Stimulated activated CD4-positive, alpha-beta T cell treated with anti-CD3 and anti-CD28 coated beads, Interleukin-12 subunit alpha, Interleukin-12 subunit beta, amount 100 ng/mL, for 4 hours (primary cell): ENCODE data around the gene PHACTR1.

Experiments used
- DNase-seq: peaks from one replicate; pipeline ENCODE4 v3.0.0-alpha.2; 2020

PHACTR1 gene

GRCh38 chr6:13001927-13002326 is 285.4 kb downstream of the PHACTR1 start:
- no peak for DNase-seq

- DNase-seq: no peak
These were observed 288.0 kb downstream of the PHACTR1 start for GRCh38 chr6:13004601-13005000.

DNA sequence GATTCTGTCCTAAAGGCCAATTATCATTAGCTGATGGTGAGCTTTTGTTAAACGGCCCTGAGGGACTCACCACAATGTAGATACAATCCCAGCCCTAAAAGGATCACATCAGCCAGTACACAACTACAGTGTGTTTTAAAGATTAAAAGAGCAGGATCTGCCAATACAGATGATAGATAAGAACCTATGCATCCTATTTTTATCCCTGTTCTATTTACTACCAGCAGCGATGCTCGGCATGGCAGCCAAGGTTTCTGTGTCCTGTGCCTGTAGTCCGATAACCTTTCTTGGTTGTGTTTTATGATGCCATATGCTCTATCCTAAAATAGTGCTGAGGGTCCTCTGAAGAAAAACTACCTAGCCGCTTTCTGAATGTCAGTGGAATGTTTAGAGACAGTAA is 289.4 kb downstream of the PHACTR1 start:
- no peak for DNase-seq

- no peak for DNase-seq
These were observed 290.2 kb downstream of the PHACTR1 start for GRCh38 chr6:13006578-13007300.

DNA sequence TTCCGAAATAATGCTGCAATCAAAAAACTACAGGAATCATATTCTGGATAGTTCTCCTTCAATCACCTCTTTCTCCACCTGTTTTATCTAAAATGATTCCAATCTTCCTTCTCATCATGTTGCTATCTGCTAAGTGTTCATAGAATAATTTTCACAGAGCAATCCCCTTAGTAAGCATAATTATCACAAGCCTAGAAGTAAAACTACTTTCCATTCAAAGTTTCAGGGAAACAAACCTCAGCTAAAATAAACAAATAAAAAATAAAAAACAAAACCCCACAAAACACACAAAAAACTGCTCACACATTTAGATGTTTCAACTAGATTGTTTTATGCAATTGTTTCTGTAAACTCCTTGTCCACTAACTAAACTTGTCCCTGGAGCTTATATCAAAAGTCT is 291.2 kb downstream of the PHACTR1 start:
- DNase-seq: no peak

DNA sequence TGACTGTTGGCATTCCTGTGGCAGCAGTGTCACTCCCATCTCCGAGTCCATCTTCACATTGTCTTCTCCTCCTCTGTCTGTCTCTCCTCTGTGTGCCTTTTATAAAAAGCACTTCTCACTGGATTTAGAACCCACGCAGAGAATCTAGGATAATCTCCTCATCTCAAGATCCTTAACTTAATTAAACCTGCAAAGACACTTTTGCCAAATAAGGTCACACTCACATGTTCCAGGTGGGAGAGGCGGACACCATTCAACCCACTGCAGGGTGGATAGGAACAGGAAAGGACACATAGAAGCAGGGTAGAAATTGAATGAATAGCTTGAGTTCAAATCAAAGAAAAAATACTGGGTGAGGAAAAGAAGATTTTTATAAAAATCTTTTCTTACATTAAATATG is 292.5 kb downstream of the PHACTR1 start:
- DNase-seq: no peak

DNA sequence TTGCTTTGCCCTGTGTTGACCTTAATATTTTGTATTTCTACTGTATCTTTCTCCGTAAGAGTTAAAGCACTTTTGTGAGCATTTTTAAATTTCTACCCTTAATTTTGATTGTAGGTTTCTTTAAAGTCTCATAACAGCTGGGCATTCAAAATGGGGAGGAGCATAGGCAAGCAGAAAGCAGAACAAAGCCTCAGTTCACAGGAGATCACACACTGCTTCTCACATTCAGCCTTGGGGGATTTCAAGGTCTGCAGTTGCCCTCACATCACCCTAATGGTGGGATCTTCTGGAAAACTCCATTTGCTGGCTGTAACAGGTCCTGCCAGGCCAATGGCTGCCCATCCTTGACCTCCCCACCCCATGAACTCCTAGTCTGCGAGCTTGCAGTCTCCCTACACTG is 292.9 kb downstream of the PHACTR1 start:
- DNase-seq: no peak

DNA sequence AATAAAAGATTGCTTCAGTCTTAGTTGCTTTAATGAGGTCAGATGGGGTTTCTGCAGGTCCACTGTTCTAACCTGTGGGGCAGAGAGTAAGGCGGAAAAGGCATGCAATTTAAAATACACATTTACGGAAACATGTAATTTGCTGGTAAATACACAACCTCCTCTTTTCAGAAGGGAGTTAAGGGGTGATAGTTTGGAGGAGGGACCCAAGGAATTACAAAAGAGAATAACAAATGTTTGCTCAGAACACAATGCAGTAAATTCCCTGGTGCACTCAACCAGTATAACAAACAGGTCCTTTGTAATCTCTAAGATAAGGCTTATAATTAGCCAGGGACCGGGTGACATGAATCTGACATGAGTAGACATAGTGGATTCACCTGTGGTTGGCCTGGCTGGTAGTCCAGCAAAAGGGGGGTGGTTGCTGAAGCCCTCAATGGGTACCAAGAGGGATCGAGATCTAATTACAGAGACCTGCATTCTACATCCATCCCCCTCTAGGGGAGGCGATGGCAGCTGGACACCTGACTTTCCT is 295.1 kb downstream of the PHACTR1 start:
- no peak for DNase-seq

DNA sequence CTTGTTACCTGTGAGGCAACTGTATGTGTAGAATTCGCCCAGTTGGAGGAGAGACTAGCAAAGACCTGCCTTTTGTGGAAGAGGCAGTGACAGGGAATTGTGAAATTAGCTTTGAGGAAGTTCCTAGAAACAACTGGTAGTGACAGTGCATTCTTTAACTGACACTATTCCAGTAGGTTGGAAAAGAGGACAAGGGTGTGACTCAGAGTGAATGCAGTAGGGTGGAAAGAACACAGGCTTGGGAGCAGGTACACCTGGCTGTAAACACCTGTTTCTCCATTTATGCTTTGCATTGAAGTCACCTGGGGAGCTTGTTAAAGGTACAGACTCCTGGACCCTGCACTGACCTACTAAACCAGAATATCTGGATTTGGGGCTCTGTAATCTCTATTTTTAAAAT is 295.7 kb downstream of the PHACTR1 start:
- no peak for DNase-seq

- DNase-seq: no peak
These were observed 296.6 kb downstream of the PHACTR1 start for GRCh38 chr6:13012977-13013680.

GRCh38 chr6:13013681-13014503 is 297.3 kb downstream of the PHACTR1 start:
- no peak for DNase-seq

GRCh38 chr6:13014504-13015378 is 298.2 kb downstream of the PHACTR1 start:
- DNase-seq: no peak

DNA sequence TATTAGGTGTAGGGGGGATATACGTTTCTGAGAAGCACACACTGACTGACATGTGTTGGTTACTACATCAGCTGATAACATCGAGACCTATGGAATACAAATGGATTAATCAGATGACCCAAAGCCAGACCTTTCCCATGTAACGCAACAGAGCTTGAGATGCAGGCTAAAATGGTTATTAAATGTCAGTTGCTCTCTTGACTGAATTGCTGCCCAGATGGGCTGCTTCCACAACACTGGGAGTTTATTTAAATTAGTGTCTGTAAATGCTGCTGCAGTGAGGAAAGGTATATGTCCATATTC is 298.8 kb downstream of the PHACTR1 start:
- DNase-seq: no peak

DNA sequence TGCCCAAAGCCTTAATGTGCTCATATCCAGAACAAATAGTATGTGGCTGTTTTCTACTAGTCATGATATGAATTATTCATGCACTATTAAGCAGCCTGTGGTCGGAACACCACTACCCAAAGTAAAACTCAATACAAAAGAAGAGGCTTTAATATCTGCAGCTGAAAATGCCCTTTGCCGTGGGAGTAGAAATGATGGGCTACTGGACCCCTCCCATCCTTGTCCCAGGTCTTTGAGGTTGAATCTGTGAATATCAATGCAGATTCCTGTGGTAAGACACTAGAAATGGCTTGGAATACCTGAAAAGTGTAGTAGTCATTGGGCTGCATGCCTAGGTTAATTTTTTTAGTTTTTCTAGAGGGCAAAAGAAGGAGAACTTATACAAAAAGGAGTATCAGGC is 308.0 kb downstream of the PHACTR1 start:
- DNase-seq: no peak

- DNase-seq: no peak
These were observed 309.4 kb downstream of the PHACTR1 start for GRCh38 chr6:13025893-13026499.

- DNase-seq: no peak
These were observed 310.0 kb downstream of the PHACTR1 start for GRCh38 chr6:13026557-13026956.

- no peak for DNase-seq
These were observed 310.6 kb downstream of the PHACTR1 start for GRCh38 chr6:13027207-13027606.

DNA sequence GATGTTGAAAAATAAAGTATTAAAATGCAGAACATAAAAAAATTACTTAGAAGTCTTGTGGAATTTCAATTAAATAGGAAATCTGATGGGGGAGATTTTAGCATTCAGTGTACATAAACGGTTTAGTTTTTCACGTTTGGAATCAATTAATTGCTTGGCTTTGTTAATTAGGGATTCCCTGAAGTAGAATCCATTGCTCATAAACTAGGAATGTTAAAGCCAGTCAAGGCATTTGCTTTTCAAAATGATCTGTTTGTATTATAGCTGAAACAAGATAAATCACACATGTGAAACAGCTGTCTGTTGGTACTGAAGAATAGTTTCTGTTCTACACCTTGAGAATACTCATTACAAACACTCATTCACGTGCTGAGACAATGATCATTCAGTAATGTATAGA is 313.8 kb downstream of the PHACTR1 start:
- no peak for DNase-seq

- no peak for DNase-seq
These were observed 316.0 kb downstream of the PHACTR1 start for GRCh38 chr6:13032566-13032965.

GRCh38 chr6:13033145-13033544 is 316.6 kb downstream of the PHACTR1 start:
- DNase-seq: no peak

- DNase-seq: no peak
These were observed 317.7 kb downstream of the PHACTR1 start for GRCh38 chr6:13034316-13034715.

DNA sequence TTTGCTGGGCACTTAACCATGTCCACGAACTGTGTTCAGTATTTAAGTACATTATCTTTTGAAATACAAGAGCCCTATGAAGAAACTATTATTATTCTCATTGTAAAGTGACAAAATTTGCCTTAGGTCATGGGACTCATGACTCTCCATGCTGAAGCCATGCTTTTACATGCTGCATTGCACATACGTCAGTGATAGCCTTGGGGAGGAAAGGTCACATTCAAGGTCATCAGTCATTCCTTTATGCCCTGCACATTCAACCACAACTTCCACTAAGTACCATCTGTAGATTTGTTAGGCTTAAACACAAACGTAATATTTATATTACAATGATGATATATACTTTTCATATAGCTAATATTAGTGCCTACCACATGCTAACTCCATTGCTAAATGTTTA is 319.0 kb downstream of the PHACTR1 start:
- DNase-seq: no peak
